ENCODE results near the gene CLDN10.

DNA sequence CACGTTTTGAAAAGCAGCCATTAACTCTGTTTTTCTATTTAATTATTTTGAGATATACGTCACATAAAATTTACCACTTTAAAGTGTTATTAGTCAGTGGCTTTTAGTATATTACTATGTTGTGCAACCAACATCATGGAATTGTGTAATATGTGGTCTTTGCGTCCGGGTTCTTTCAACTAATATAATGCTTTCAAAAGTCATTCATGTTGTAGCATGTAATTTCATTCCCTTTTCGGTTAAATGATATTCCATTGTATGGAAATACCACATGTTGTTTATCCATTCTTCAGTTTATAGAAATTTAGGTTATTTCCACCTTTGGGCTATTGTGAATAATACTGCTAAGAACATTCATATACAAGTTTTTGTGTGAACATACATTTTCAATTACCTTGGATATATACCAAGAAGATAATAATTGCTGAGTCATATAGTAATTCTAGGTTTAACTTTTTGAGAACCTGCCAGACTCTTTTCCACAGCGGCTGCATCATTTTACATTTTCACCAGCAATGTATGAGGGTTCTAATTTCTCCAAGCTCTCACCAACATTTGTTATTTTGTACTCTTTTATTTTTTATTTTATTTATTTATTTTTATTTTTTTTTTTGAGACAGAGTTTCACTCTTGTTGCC, 28.1 kb upstream of the CLDN10 start:
- TF ChIP-seq, protein P1, sequence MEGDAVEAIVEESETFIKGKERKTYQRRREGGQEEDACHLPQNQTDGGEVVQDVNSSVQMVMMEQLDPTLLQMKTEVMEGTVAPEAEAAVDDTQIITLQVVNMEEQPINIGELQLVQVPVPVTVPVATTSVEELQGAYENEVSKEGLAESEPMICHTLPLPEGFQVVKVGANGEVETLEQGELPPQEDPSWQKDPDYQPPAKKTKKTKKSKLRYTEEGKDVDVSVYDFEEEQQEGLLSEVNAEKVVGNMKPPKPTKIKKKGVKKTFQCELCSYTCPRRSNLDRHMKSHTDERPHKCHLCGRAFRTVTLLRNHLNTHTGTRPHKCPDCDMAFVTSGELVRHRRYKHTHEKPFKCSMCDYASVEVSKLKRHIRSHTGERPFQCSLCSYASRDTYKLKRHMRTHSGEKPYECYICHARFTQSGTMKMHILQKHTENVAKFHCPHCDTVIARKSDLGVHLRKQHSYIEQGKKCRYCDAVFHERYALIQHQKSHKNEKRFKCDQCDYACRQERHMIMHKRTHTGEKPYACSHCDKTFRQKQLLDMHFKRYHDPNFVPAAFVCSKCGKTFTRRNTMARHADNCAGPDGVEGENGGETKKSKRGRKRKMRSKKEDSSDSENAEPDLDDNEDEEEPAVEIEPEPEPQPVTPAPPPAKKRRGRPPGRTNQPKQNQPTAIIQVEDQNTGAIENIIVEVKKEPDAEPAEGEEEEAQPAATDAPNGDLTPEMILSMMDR (IDR thresholded peaks at IDR 0.05; ENCODE audit: low read length), result no peak
- TF ChIP-seq EZH2 (optimal IDR thresholded peaks at IDR 0.05; ENCODE audit: low read depth, low read length), result no peak
